ENCODE results near the gene BTBD19. TPM values are rescaled to one million over a fixed set of nuclear protein-coding genes. Genes with fewer than 3 reads are reported as not detected.

Gene BTBD19
- total RNA-seq, 1 donor from 2014 or later, result 30.6 TPM

- DNase-seq (ENCODE audit: low read depth) (no peak), FAIRE-seq (no peak)
- H3K9me3 ChIP-seq (ENCODE audit: insufficient read depth, low read depth, low read length), result no peaks in the 10 kb centered on the region
- no peak overlapping the region for H2AFZ ChIP-seq (ENCODE audit: low read depth, low read length)
- no peaks in the 10 kb centered on the region for H3K27me3 ChIP-seq (ENCODE audit: insufficient read depth, low read length)
- H4K20me1 ChIP-seq (ENCODE audit: insufficient read depth, low read length), result peaks cover 47% of the 10 kb centered on the region
- peaks cover 21% of the 10 kb centered on the region for H3K4me1 Mint-ChIP-seq (ENCODE audit: low read depth, unreplicated experiment)
- H3K4me1 ChIP-seq (ENCODE audit: insufficient read depth, low read length), result peaks cover 36% of the 10 kb centered on the region
- H3K9me3 Mint-ChIP-seq (ENCODE audit: unreplicated experiment), result no peaks in the 10 kb centered on the region
- H3K36me3 Mint-ChIP-seq (ENCODE audit: low read depth, unreplicated experiment), result peaks cover 21% of the 10 kb centered on the region
- peak overlapping the region; percentile 91 for H3K4me3 ChIP-seq (ENCODE audit: insufficient read depth, low read depth, low read length)
- TF ChIP-seq EZH2 (IDR thresholded peaks at IDR 0.05; ENCODE audit: insufficient read depth, low read length) (no peak), CTCF (IDR thresholded peaks at IDR 0.05; ENCODE audit: insufficient read depth, low read depth, low read length) (no peak)
- H3K9ac ChIP-seq (ENCODE audit: low read length), result peak overlapping the region; percentile 90
- peaks cover 57% of the 10 kb centered on the region for H3K79me2 ChIP-seq (ENCODE audit: insufficient read depth, low read length)
- peak overlapping the region; percentile 99 for H3K4me2 ChIP-seq (ENCODE audit: low read length)
- H3K27ac Mint-ChIP-seq (ENCODE audit: unreplicated experiment), result peak overlapping the region; percentile 67
- no peak overlapping the region for H3K27ac ChIP-seq (ENCODE audit: low read depth, low read length)
- peaks cover 36% of the 10 kb centered on the region for H3K36me3 ChIP-seq (ENCODE audit: insufficient read depth, low read length)
- H3K4me3 Mint-ChIP-seq (ENCODE audit: unreplicated experiment), result peak overlapping the region; percentile 90
- no peaks in the 10 kb centered on the region for H3K27me3 Mint-ChIP-seq (ENCODE audit: low read depth, unreplicated experiment)
Observed at GRCh38 chr1:44801491-44802305, 6.6 kb upstream of the BTBD19 start.

GRCh38 chr1:44802306-44803061 is 5.8 kb upstream of the BTBD19 start:
- Histone ChIP-seq H3K9me3 (ENCODE audit: insufficient read depth, low read depth, low read length) (no peaks in the 10 kb centered on the region), H3K79me2 (ENCODE audit: insufficient read depth, low read length) (peaks cover 57% of the 10 kb centered on the region), H3K9ac (ENCODE audit: low read length) (peak overlapping the region; percentile 90), H3K4me1 (ENCODE audit: insufficient read depth, low read length) (peaks cover 44% of the 10 kb centered on the region), H3K27me3 (ENCODE audit: insufficient read depth, low read length) (no peaks in the 10 kb centered on the region), H3K36me3 (ENCODE audit: insufficient read depth, low read length) (peaks cover 40% of the 10 kb centered on the region), H2AFZ (ENCODE audit: low read depth, low read length) (no peak overlapping the region), H4K20me1 (ENCODE audit: insufficient read depth, low read length) (peaks cover 48% of the 10 kb centered on the region), H3K4me2 (ENCODE audit: low read length) (peak overlapping the region; percentile 99), H3K4me3 (ENCODE audit: insufficient read depth, low read depth, low read length) (peak overlapping the region; percentile 91), H3K27ac (ENCODE audit: low read depth, low read length) (no peak overlapping the region)
- Mint-ChIP-seq H3K4me1 (ENCODE audit: low read depth, unreplicated experiment) (peaks cover 29% of the 10 kb centered on the region), H3K36me3 (ENCODE audit: low read depth, unreplicated experiment) (peaks cover 26% of the 10 kb centered on the region), H3K27me3 (ENCODE audit: low read depth, unreplicated experiment) (no peaks in the 10 kb centered on the region), H3K27ac (ENCODE audit: unreplicated experiment) (peak overlapping the region; percentile 53), H3K9me3 (ENCODE audit: unreplicated experiment) (no peaks in the 10 kb centered on the region), H3K4me3 (ENCODE audit: unreplicated experiment) (peak overlapping the region; percentile 90)
- no peak for TF ChIP-seq EZH2 (IDR thresholded peaks at IDR 0.05; ENCODE audit: insufficient read depth, low read length)
- no peak for TF ChIP-seq CTCF (IDR thresholded peaks at IDR 0.05; ENCODE audit: insufficient read depth, low read depth, low read length)
- FAIRE-seq, result no peak
- no peak for DNase-seq (ENCODE audit: low read depth)
